ENCODE data around the gene NDUFB2.
"Not testable (repeated sequence)": the region's sequence is repeated elsewhere in the genome, so short reads cannot be mapped to it uniquely, and the experiment has no call there.

NDUFB2 gene

DNA sequence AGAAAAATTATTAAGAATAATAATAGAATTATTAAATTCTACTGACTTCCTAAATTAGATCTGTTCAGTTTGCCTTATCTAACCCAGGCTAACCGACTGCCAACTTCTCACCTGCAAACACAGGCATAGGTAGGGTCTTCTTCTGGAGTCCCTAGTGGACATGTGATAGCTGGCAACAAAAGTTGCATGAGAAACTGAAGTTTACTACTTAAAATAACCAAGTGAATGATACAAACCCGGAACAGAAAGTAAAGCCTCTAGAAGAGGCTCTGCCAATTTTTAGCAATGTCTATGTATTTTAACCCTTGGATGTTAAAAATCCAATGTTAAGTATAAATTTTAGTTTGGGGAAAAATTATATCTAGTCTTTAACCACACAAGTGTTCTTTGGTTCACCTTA, 37.6 kb downstream of the NDUFB2 start:
- H3K4me3 ChIP-seq (ENCODE audit: low read depth, low read length) = no peak overlapping the region

DNA sequence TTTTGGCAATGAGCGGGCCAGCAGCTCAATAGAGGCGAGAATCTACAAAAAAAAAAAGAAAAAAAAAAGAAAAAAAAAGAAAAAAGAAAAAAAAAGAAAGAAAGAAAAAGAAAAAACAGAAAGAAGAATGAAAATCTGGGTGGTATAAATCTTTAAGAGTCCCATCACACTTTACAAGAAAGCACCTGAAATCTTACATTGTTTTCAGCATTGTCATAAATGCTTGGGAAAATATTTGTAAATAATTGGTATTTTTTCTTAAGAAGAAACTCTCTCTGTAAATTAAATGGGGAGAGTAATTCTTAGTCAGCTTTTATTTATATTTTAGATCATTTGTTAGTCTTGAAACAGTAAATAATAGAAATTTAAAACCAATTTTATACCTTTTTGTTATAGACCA, 38.2 kb downstream of the NDUFB2 start:
- no peak overlapping the region for H3K4me3 ChIP-seq (ENCODE audit: low read depth, low read length)

GRCh38 chr7:140738280-140738679, 41.8 kb downstream of the NDUFB2 start:
- no peak overlapping the region for H3K4me3 ChIP-seq (ENCODE audit: low read depth, low read length)

GRCh38 chr7:140743255-140743654, 46.7 kb downstream of the NDUFB2 start:
- not testable (repeated sequence) for H3K4me3 ChIP-seq (ENCODE audit: low read depth, low read length)

DNA sequence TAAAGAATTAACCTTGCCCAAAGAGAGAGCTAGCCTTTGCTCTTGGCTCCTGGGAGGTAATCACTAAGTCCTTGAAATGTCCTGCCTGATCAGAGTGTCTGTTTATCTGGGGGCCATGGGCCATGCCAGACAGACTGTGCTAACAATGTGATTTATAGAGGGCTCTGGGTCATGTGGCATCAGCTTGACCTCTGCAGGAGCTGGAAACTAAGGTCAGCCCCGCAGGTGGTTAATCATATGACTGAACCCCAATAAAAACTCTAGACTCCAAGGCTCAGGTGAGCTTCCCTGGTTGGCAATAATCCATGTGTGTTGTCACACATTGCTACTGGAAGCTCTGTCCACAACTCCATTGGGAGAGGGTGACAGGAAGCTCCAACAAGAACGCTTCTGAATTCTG, 47.5 kb downstream of the NDUFB2 start:
- no peak overlapping the region for H3K4me3 ChIP-seq (ENCODE audit: low read depth, low read length)

- H3K4me3 ChIP-seq (ENCODE audit: low read depth, low read length) = no peak overlapping the region
These were observed 49.0 kb downstream of the NDUFB2 start for GRCh38 chr7:140745266-140746058.

DNA sequence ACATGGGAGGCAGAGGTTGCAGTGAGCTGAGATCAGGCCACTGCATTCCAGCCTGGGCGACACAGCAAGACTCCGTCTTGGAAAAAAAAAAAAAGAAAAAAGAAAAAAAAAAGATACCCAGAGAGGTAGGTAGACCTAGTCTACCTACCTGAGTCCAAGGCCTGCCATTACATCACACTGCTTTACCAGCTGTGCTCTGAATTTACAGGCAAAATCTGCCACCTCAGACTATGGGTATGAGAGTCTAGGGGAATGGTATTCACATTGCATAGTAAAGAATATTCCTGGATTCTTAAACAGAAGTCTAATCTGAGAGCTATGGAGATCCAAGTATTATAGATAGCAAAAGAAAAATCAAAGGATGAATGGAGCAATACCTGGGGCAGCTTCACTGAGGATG, 50.2 kb downstream of the NDUFB2 start:
- no peak overlapping the region for H3K4me3 ChIP-seq (ENCODE audit: low read depth, low read length)

- no peak overlapping the region for H3K4me3 ChIP-seq (ENCODE audit: low read depth, low read length)
These were observed 56.0 kb downstream of the NDUFB2 start for GRCh38 chr7:140752533-140752932.

DNA sequence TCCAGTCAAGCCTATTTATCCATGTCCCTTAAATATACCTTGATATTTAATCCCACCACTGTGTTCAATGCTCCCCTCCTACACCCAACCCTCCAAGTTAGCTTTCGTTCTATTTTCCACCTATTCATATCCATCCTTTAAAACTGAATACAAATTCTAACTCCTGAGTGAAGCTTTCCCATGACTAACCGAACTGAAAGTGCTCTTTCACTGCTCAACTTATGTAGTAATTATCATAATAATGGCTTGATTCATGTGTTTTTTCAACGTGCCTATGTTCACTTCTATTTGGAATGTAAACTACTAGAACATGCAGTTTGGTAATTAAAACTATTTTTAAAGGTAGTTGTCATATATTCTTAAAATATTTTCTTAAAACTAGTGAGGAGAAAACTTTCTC, 58.0 kb downstream of the NDUFB2 start:
- H3K4me3 ChIP-seq (ENCODE audit: low read depth, low read length) = no peak overlapping the region
